ENCODE measurements around the gene DACH1. TPM values are rescaled to one million over a fixed set of nuclear protein-coding genes. Genes with fewer than 3 reads are reported as not detected.
A peak's percentile ranks its signal among the peaks of the same experiment; 100 is the strongest.
"Not testable (repeated sequence)": the region's sequence is repeated elsewhere in the genome, so short reads cannot be mapped to it uniquely, and the experiment has no call there.

DACH1 gene
- 4.6 TPM for polyA plus RNA-seq (2013, experiment 1 of 2)
- 6.7 TPM for polyA plus RNA-seq (2013, experiment 2 of 2)

- peak within 1 kb of the TSS; percentile 21; the same call in 1 of the 2 replicates for H3K9ac ChIP-seq (ENCODE audit: low read depth, low read length)
- no peaks in the 10 kb centered on the region for H3K36me3 ChIP-seq (ENCODE audit: insufficient read depth, low read length)
- under 1% methylated on average over 25 of the region's 30 CpGs for WGBS
- no peak within 1 kb of the TSS for H3K27ac ChIP-seq (ENCODE audit: low read depth, low read length)
- H3K27me3 ChIP-seq (ENCODE audit: insufficient read depth, low read length), result peaks cover 77% of the 10 kb centered on the region
- peak within 1 kb of the TSS; percentile 68 for H3K4me3 ChIP-seq (ENCODE audit: low read length)
- H3K4me1 ChIP-seq (ENCODE audit: insufficient read depth, low read length), result peaks cover 35% of the 10 kb centered on the region
- no peaks in the 10 kb centered on the region for H3K9me3 ChIP-seq (ENCODE audit: insufficient read depth, low read depth, low read length)
These were observed at the start of gene DACH1 for GRCh38 chr13:71867131-71867814. Gene DACH1 (minus strand): TSS chr13:71867204.

GRCh38 chr13:71913717-71914116 is 46.7 kb upstream of the DACH1 start:
- H3K4me1 ChIP-seq (ENCODE audit: insufficient read depth, low read length), result peaks cover 3% of the 10 kb centered on the region; the same call in 1 of the 2 replicates
- no peaks in the 10 kb centered on the region for H3K27me3 ChIP-seq (ENCODE audit: insufficient read depth, low read length)
- H3K9ac ChIP-seq (ENCODE audit: low read depth, low read length), result no peak overlapping the region
- H3K27ac ChIP-seq (ENCODE audit: low read depth, low read length), result no peak overlapping the region
- no peak overlapping the region for H3K4me3 ChIP-seq (ENCODE audit: low read length)
- WGBS, result 91% methylated on average over 3 of the region's 3 CpGs
- no peaks in the 10 kb centered on the region for H3K9me3 ChIP-seq (ENCODE audit: insufficient read depth, low read depth, low read length)
- no peaks in the 10 kb centered on the region for H3K36me3 ChIP-seq (ENCODE audit: insufficient read depth, low read length)

GRCh38 chr13:71912524-71912923 is 45.5 kb upstream of the DACH1 start:
- Histone ChIP-seq H3K4me1 (ENCODE audit: insufficient read depth, low read length) (peaks cover 3% of the 10 kb centered on the region; the same call in 1 of the 2 replicates), H3K9me3 (ENCODE audit: insufficient read depth, low read depth, low read length) (no peaks in the 10 kb centered on the region), H3K9ac (ENCODE audit: low read depth, low read length) (no peak overlapping the region), H3K27me3 (ENCODE audit: insufficient read depth, low read length) (no peaks in the 10 kb centered on the region), H3K27ac (ENCODE audit: low read depth, low read length) (no peak overlapping the region), H3K4me3 (ENCODE audit: low read length) (no peak overlapping the region), H3K36me3 (ENCODE audit: insufficient read depth, low read length) (no peaks in the 10 kb centered on the region)

GRCh38 chr13:71906448-71906847 is 39.4 kb upstream of the DACH1 start:
- Histone ChIP-seq H3K27me3 (ENCODE audit: insufficient read depth, low read length) (no peaks in the 10 kb centered on the region), H3K27ac (ENCODE audit: low read depth, low read length) (no peak overlapping the region), H3K9ac (ENCODE audit: low read depth, low read length) (no peak overlapping the region), H3K36me3 (ENCODE audit: insufficient read depth, low read length) (no peaks in the 10 kb centered on the region), H3K4me3 (ENCODE audit: low read length) (no peak overlapping the region), H3K9me3 (ENCODE audit: insufficient read depth, low read depth, low read length) (no peaks in the 10 kb centered on the region), H3K4me1 (ENCODE audit: insufficient read depth, low read length) (peaks cover 3% of the 10 kb centered on the region; the same call in 1 of the 2 replicates)
- 87% methylated on average over 1 of the region's 1 CpG for WGBS

- 80% methylated on average over 1 of the region's 1 CpG for WGBS
- Histone ChIP-seq H3K27me3 (ENCODE audit: insufficient read depth, low read length) (no peaks in the 10 kb centered on the region), H3K27ac (ENCODE audit: low read depth, low read length) (no peak overlapping the region)
These were observed 35.7 kb upstream of the DACH1 start for GRCh38 chr13:71902676-71903075.

GRCh38 chr13:71893506-71893905 is 26.5 kb upstream of the DACH1 start:
- H3K9ac ChIP-seq (ENCODE audit: low read depth, low read length); H3K9me3 ChIP-seq (ENCODE audit: insufficient read depth, low read depth, low read length); H3K4me1 ChIP-seq (ENCODE audit: insufficient read depth, low read length); H3K27ac ChIP-seq (ENCODE audit: low read depth, low read length); H3K27me3 ChIP-seq (ENCODE audit: insufficient read depth, low read length); H3K36me3 ChIP-seq (ENCODE audit: insufficient read depth, low read length); H3K4me3 ChIP-seq (ENCODE audit: low read length): not testable (repeated sequence)
- WGBS, result 97% methylated on average over 3 of the region's 3 CpGs

More at GRCh38 chr13:71902676-71903075, 35.7 kb upstream of the DACH1 start:
- H3K4me1 ChIP-seq (ENCODE audit: insufficient read depth, low read length), result no peaks in the 10 kb centered on the region
- H3K36me3 ChIP-seq (ENCODE audit: insufficient read depth, low read length), result no peaks in the 10 kb centered on the region
- no peak overlapping the region for H3K4me3 ChIP-seq (ENCODE audit: low read length)
- H3K9ac ChIP-seq (ENCODE audit: low read depth, low read length), result no peak overlapping the region
- no peaks in the 10 kb centered on the region for H3K9me3 ChIP-seq (ENCODE audit: insufficient read depth, low read depth, low read length)

- H3K9me3 ChIP-seq (ENCODE audit: insufficient read depth, low read depth, low read length), result no peaks in the 10 kb centered on the region
- no peak overlapping the region for H3K27ac ChIP-seq (ENCODE audit: low read depth, low read length)
- no peak overlapping the region for H3K9ac ChIP-seq (ENCODE audit: low read depth, low read length)
- no peaks in the 10 kb centered on the region for H3K27me3 ChIP-seq (ENCODE audit: insufficient read depth, low read length)
- H3K4me3 ChIP-seq (ENCODE audit: low read length), result no peak overlapping the region
- H3K36me3 ChIP-seq (ENCODE audit: insufficient read depth, low read length), result no peaks in the 10 kb centered on the region
- H3K4me1 ChIP-seq (ENCODE audit: insufficient read depth, low read length), result no peaks in the 10 kb centered on the region
These were observed 19.9 kb upstream of the DACH1 start for GRCh38 chr13:71886880-71887279.

GRCh38 chr13:71882120-71882519 is 15.1 kb upstream of the DACH1 start:
- Histone ChIP-seq H3K4me1 (ENCODE audit: insufficient read depth, low read length) (peaks cover 24% of the 10 kb centered on the region), H3K27ac (ENCODE audit: low read depth, low read length) (no peak overlapping the region), H3K9me3 (ENCODE audit: insufficient read depth, low read depth, low read length) (no peaks in the 10 kb centered on the region), H3K9ac (ENCODE audit: low read depth, low read length) (no peak overlapping the region), H3K4me3 (ENCODE audit: low read length) (no peak overlapping the region), H3K36me3 (ENCODE audit: insufficient read depth, low read length) (no peaks in the 10 kb centered on the region), H3K27me3 (ENCODE audit: insufficient read depth, low read length) (no peaks in the 10 kb centered on the region)

GRCh38 chr13:71880753-71881541 is 13.9 kb upstream of the DACH1 start:
- Histone ChIP-seq H3K27ac (ENCODE audit: low read depth, low read length) (peak overlapping the region; percentile 22; the same call in 1 of the 2 replicates), H3K9ac (ENCODE audit: low read depth, low read length) (no peak overlapping the region), H3K4me3 (ENCODE audit: low read length) (no peak overlapping the region), H3K4me1 (ENCODE audit: insufficient read depth, low read length) (peaks cover 35% of the 10 kb centered on the region), H3K36me3 (ENCODE audit: insufficient read depth, low read length) (no peaks in the 10 kb centered on the region), H3K27me3 (ENCODE audit: insufficient read depth, low read length) (no peaks in the 10 kb centered on the region), H3K9me3 (ENCODE audit: insufficient read depth, low read depth, low read length) (no peaks in the 10 kb centered on the region)
- 68% methylated on average over 6 of the region's 6 CpGs for WGBS

GRCh38 chr13:71879808-71880344 is 12.9 kb upstream of the DACH1 start:
- H3K9ac ChIP-seq (ENCODE audit: low read depth, low read length), result no peak overlapping the region
- no peaks in the 10 kb centered on the region for H3K36me3 ChIP-seq (ENCODE audit: insufficient read depth, low read length)
- 89% methylated on average over 5 of the region's 6 CpGs for WGBS
- no peaks in the 10 kb centered on the region for H3K27me3 ChIP-seq (ENCODE audit: insufficient read depth, low read length)
- H3K4me3 ChIP-seq (ENCODE audit: low read length), result no peak overlapping the region
- no peaks in the 10 kb centered on the region for H3K9me3 ChIP-seq (ENCODE audit: insufficient read depth, low read depth, low read length)
- peaks cover 44% of the 10 kb centered on the region for H3K4me1 ChIP-seq (ENCODE audit: insufficient read depth, low read length)
- H3K27ac ChIP-seq (ENCODE audit: low read depth, low read length), result no peak overlapping the region

- no peak overlapping the region for H3K4me3 ChIP-seq (ENCODE audit: low read length)
- H3K9me3 ChIP-seq (ENCODE audit: insufficient read depth, low read depth, low read length), result no peaks in the 10 kb centered on the region
- peak overlapping the region; percentile 48; the same call in 1 of the 2 replicates for H3K9ac ChIP-seq (ENCODE audit: low read depth, low read length)
- H3K36me3 ChIP-seq (ENCODE audit: insufficient read depth, low read length), result no peaks in the 10 kb centered on the region
- no peaks in the 10 kb centered on the region for H3K27me3 ChIP-seq (ENCODE audit: insufficient read depth, low read length)
- WGBS, result 10% methylated on average over 2 of the region's 3 CpGs
- peaks cover 52% of the 10 kb centered on the region for H3K4me1 ChIP-seq (ENCODE audit: insufficient read depth, low read length)
- H3K27ac ChIP-seq (ENCODE audit: low read depth, low read length), result peak overlapping the region; percentile 50; the same call in 1 of the 2 replicates
These were observed 12.1 kb upstream of the DACH1 start for GRCh38 chr13:71879129-71879535.
